HepG2 (cell line): Measurements from ENCODE around the gene EMP2. TPM values are rescaled to one million over a fixed set of nuclear protein-coding genes. Genes with fewer than 3 reads are reported as not detected.

ENCODE experiments used
- ATAC-seq: fragments of 200-7000 bp; cut with Tn5 transposase; 3 replicates; pipeline ENCODE4 v1.9.1; 2020; ENCODE audit warnings: mild to moderate bottlenecking, moderate library complexity
- BruUV-seq: library from RNA; stranded (reverse); fragments of 400-500 nt; replicated peaks from 2 replicates; lab custom pipeline; 2021; lab: Mats Ljungman, UMichigan
- CTCF ChIA-PET: fragments of 300-600 bp; formaldehyde crosslinking; extraction: SDS; loops from one replicate; lab custom pipeline; 2021; ENCODE audit warnings: low total read pairs, inconsistent platforms, low intra/inter-chr PET ratio; lab: Yijun Ruan, JAX
- POLR2A ChIA-PET: fragments of 350-600 bp; sonication (Branson Sonifier 250); formaldehyde crosslinking; loops from one replicate; lab custom pipeline; 2020; ENCODE audit warnings: antibody characterized with exemption, inconsistent platforms; lab: Yijun Ruan, JAX
- DNase-seq: peaks from one replicate; pipeline ENCODE4 v3.0.0-alpha.2; 2015; ENCODE audit warnings: low spot score
- FAIRE-seq: peaks from 3 replicates; lab custom pipeline; 2011; peaks lifted over from hg19 to GRCh38; lab: Jason Lieb, UNC
- H2AFZ ChIP-seq: one replicate; pipeline ENCODE4 v1.6.1; 2011; ENCODE audit warnings: low read length, inconsistent platforms
- H3K27ac ChIP-seq: fragments of 300-600 bp; 3 replicates; pipeline ENCODE4 v1.8.0; 2011; ENCODE audit warnings: mixed run types, mild to moderate bottlenecking, mixed read lengths, low read length, inconsistent platforms; ENCODE audit not compliant: insufficient read depth; ENCODE audit errors: extremely low read length
- H3K27me3 ChIP-seq, 2 experiments: fragments of 200-600 bp in 1 of 2; 2 replicates in 1 of 2; 3 replicates in 1 of 2; pipeline versions ENCODE4 v1.6.0 to v1.8.0; 2011; ENCODE audit warnings: low read length in 2 of 2, mild to moderate bottlenecking in 2 of 2, moderate library complexity in 2 of 2, inconsistent platforms in 1 of 2; ENCODE audit not compliant: insufficient read depth in 2 of 2, control insufficient read depth in 1 of 2
- H3K36me3 ChIP-seq, 2 experiments: fragments of 200-600 bp in 1 of 2; replicated peaks in 1 of 2; 2 replicates in 1 of 2; 3 replicates in 1 of 2; pipeline versions ENCODE4 v1.5.1 to v1.8.0; 2011; ENCODE audit warnings: low read length in 2 of 2, inconsistent platforms in 1 of 2; ENCODE audit not compliant: insufficient read depth in 2 of 2, control insufficient read depth in 1 of 2
- H3K4me1 ChIP-seq: 2 replicates; pipeline ENCODE4 v1.5.1; 2012; ENCODE audit warnings: low read length, inconsistent platforms; ENCODE audit not compliant: insufficient read depth
- H3K4me2 ChIP-seq: 2 replicates; pipeline ENCODE4 v1.6.0; 2011; ENCODE audit warnings: low read depth, low read length, inconsistent platforms
- H3K4me3 ChIP-seq, 3 experiments: fragments of 200-600 bp in 1 of 3; sonication (generic), shearing (Covaris generic) in 1 of 3; replicated peaks in 1 of 3; 2 replicates each; pipeline ENCODE4 v1.5.1; 2011 to 2016; ENCODE audit warnings: low read length in 3 of 3, inconsistent platforms in 2 of 3, low read depth in 2 of 3, mild to moderate bottlenecking in 2 of 3, control low read depth in 1 of 3, mixed read lengths in 1 of 3; ENCODE audit not compliant: insufficient read depth in 1 of 3
- H3K79me2 ChIP-seq: one replicate; pipeline ENCODE4 v1.6.1; 2011; ENCODE audit warnings: low read length, inconsistent platforms; ENCODE audit not compliant: insufficient read depth
- H3K9ac ChIP-seq: 2 replicates; pipeline ENCODE4 v1.6.0; 2011; ENCODE audit warnings: mild to moderate bottlenecking, low read depth, low read length, inconsistent platforms; ENCODE audit not compliant: insufficient read depth
- H3K9me3 ChIP-seq: 2 replicates; pipeline ENCODE4 v1.5.1; 2012; ENCODE audit warnings: mild to moderate bottlenecking, low read length
- H4K20me1 ChIP-seq: 2 replicates; pipeline ENCODE4 v1.6.0; 2011; ENCODE audit warnings: inconsistent platforms, mild to moderate bottlenecking, low read length, moderate library complexity; ENCODE audit not compliant: insufficient read depth
- FOXA3 ChIP-seq: IDR thresholded peaks from 2 replicates; pipeline ENCODE4 v1.6.1; 2016; ENCODE audit warnings: missing genetic modification reagents, missing compliant biosample characterization
- GABPA ChIP-seq, 2 experiments: IDR thresholded peaks; 2 replicates each; pipeline ENCODE4 v1.6.1; 2011 to 2016; ENCODE audit warnings: low read depth in 2 of 2, low read length in 1 of 2, missing biosample characterization in 1 of 2, missing genetic modification characterization in 1 of 2
- GZF1 ChIP-seq: sonication (generic); formaldehyde crosslinking; IDR thresholded peaks from 2 replicates; pipeline ENCODE4 v1.5.1; 2020; ENCODE audit warnings: mild to moderate bottlenecking, missing genetic modification reagents
- KDM5B ChIP-seq: sonication (generic); formaldehyde crosslinking; IDR thresholded peaks from 2 replicates; pipeline ENCODE4 v1.4.0; 2020; ENCODE audit warnings: missing genetic modification reagents, mild to moderate bottlenecking, borderline replicate concordance
- NFYC ChIP-seq: IDR thresholded peaks from 2 replicates; pipeline ENCODE4 v1.6.1; 2016; ENCODE audit warnings: missing genetic modification reagents, missing compliant biosample characterization
- PHF21A ChIP-seq: sonication (generic); formaldehyde crosslinking; IDR thresholded peaks from 2 replicates; pipeline ENCODE4 v1.5.0; 2020; ENCODE audit warnings: mild to moderate bottlenecking, missing genetic modification reagents
- RORA ChIP-seq: sonication (generic); formaldehyde crosslinking; IDR thresholded peaks from 2 replicates; pipeline ENCODE4 v1.5.0; 2020; ENCODE audit warnings: mild to moderate bottlenecking, missing genetic modification reagents, moderate library complexity
- SNAI1 ChIP-seq: sonication (generic); formaldehyde crosslinking; IDR thresholded peaks from 2 replicates; pipeline ENCODE4 v1.5.0; 2020; ENCODE audit warnings: mild to moderate bottlenecking, missing genetic modification reagents, borderline replicate concordance
- YEATS4 ChIP-seq: sonication (generic); formaldehyde crosslinking; IDR thresholded peaks from 2 replicates; pipeline ENCODE4 v1.4.0; 2020; ENCODE audit warnings: missing genetic modification reagents, borderline replicate concordance
- ZBTB21 ChIP-seq: sonication (generic); formaldehyde crosslinking; IDR thresholded peaks from 2 replicates; pipeline ENCODE4 v1.4.0; 2020; ENCODE audit warnings: missing genetic modification reagents
- ZFY ChIP-seq: sonication (generic); formaldehyde crosslinking; IDR thresholded peaks from 2 replicates; pipeline ENCODE4 v1.4.0; 2020; ENCODE audit warnings: missing genetic modification reagents
- ZNF331 ChIP-seq: sonication (generic); formaldehyde crosslinking; IDR thresholded peaks from 2 replicates; pipeline ENCODE4 v1.4.0; 2020; ENCODE audit warnings: missing genetic modification reagents
- ZNF382 ChIP-seq: sonication (generic); formaldehyde crosslinking; IDR thresholded peaks from 2 replicates; pipeline ENCODE4 v1.5.0; 2020; ENCODE audit warnings: missing genetic modification reagents, mild to moderate bottlenecking, borderline replicate concordance
- ZNF460 ChIP-seq: sonication (generic); formaldehyde crosslinking; IDR thresholded peaks from 2 replicates; pipeline ENCODE4 v1.5.1; 2020; ENCODE audit warnings: missing genetic modification reagents, mild to moderate bottlenecking, borderline replicate concordance
- ZNF781 ChIP-seq: sonication (generic); formaldehyde crosslinking; IDR thresholded peaks from 2 replicates; pipeline ENCODE4 v1.5.1; 2020; ENCODE audit warnings: borderline replicate concordance, mild to moderate bottlenecking, missing genetic modification reagents; ENCODE audit errors: not compliant biosample characterization
- WGBS: methylation state at CpG from one replicate; pipeline ENCODE4 v1.1.6; 2017; ENCODE audit warnings: low lambda C conversion rate; 5-methylcytosine and 5-hydroxymethylcytosine counted together
- in situ Hi-C: cut with HindIII; loops from 2 replicates; pipeline ENCODE4 v1.10.0; 2017; ENCODE audit warnings: low pct_unique_long_range_greater_than_20kb; ENCODE audit not compliant: extremely low pct_ligation_motif_present
- intact Hi-C: fragments of 100-400 bp; cut with micrococcal nuclease; formaldehyde crosslinking; loops from one replicate; pipeline ENCODE4 v1.10.0; 2022; ENCODE audit not compliant: unreplicated experiment
- polyA plus RNA-seq, 8 experiments: library from polyadenylated mRNA; depleted of rRNA in 3 of 8; stranded (reverse) in 7 of 8; unstranded in 1 of 8; fragments of >200 nt; fragmentation: Illumina TruSeq in 4 of 8; extraction: Trizol in 4 of 8; gene quantifications; 2 replicates each; pipeline versions ENCODE4 v1.2.1 to v1.2.3, GENCODE V29; 2011 to 2016; ENCODE audit warnings: low read depth in 4 of 8, missing spikeins in 1 of 8, mixed read lengths in 1 of 8; ENCODE audit not compliant: insufficient read depth in 1 of 8
- total RNA-seq, 5 experiments: library from RNA; depleted of rRNA; stranded (reverse); fragments of >200 nt; fragmentation: Illumina TruSeq; extraction: Trizol; gene quantifications; 2 replicates each; pipeline ENCODE4 v1.2.3, GENCODE V29; 2016; ENCODE audit warnings: low read depth in 1 of 5
- TF ChIP-seq, protein P1 (sequence below): sonication (generic); formaldehyde crosslinking; IDR thresholded peaks from 2 replicates; pipeline ENCODE4 v1.4.0; 2020; ENCODE audit warnings: mild to moderate bottlenecking, missing genetic modification reagents
- TF ChIP-seq, protein P2 (sequence below): sonication (generic); formaldehyde crosslinking; IDR thresholded peaks from 2 replicates; pipeline ENCODE4 v1.8.1; 2023; ENCODE audit warnings: missing genetic modification reagents, inconsistent platforms, borderline replicate concordance
- TF ChIP-seq, protein P3 (sequence below): sonication (generic); formaldehyde crosslinking; IDR thresholded peaks from 2 replicates; pipeline ENCODE4 v1.5.0; 2020; ENCODE audit warnings: mild to moderate bottlenecking, missing genetic modification reagents, moderate library complexity

Gene EMP2
- total and polyA plus RNA-seq, 2 of the 13 experiments (the other 11 are each of a cell fraction or from before 2014, with no cell fraction given), result 24.6 to 91.2 TPM

DNA sequence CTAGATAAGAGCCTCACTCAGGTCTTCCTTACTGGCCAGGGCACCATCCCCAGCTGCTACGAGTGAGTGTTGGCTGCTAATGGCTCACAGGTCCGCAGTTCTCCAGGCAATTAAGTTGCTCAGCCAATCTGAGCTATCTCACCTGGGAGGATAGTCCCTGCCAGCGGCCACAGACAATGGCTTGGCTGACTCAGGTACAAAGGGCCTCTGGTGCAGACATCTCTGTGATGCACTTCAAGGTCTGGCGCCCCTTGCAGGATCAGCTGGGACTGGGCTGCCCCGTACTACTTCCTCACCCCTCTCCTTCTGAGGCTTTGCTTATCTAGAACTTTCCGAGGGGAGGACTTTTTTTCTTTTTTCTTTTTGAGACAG is 49.2 kb upstream of the EMP2 start:
- Histone ChIP-seq H3K4me3 (no peak overlapping the region), H2AFZ (no peak overlapping the region), H4K20me1 (no peaks in the 10 kb centered on the region), H3K79me2 (no peaks in the 10 kb centered on the region), H3K4me2 (peak overlapping the region; percentile 52), H3K9me3 (no peaks in the 10 kb centered on the region), H3K27me3 (peaks cover 4 to 10% of the 10 kb centered on the region in 2 experiments; a peak in 1 of 5 replicates), H3K9ac (no peak overlapping the region), H3K4me1 (peaks cover 70% of the 10 kb centered on the region), H3K27ac (no peak overlapping the region), H3K36me3 (no peaks in the 10 kb centered on the region)
- in situ Hi-C loops, result no loop called here
- intact Hi-C loops, result no loop called here
- no TSS peak for BruUV-seq
- 5% methylated on average over 5 of the region's 6 CpGs for WGBS
- DNase-seq (no peak), ATAC-seq (peak; percentile 73), FAIRE-seq (no peak)
- ChIA-PET CTCF (no interaction called here), POLR2A (interaction anchor here (0.6 to 2.8 kb wide), 5 partner anchors 12 to 114 kb away, joined by 3 to 9 read pairs (median 4); partner anchors contain the start of gene NUBP1)
- TF ChIP-seq KDM5B (CRISPR knock-in tag), result peak; percentile 52; the same call in 1 of the 2 replicates
- no peak for TF ChIP-seq NFYC
- TF ChIP-seq, protein P1, sequence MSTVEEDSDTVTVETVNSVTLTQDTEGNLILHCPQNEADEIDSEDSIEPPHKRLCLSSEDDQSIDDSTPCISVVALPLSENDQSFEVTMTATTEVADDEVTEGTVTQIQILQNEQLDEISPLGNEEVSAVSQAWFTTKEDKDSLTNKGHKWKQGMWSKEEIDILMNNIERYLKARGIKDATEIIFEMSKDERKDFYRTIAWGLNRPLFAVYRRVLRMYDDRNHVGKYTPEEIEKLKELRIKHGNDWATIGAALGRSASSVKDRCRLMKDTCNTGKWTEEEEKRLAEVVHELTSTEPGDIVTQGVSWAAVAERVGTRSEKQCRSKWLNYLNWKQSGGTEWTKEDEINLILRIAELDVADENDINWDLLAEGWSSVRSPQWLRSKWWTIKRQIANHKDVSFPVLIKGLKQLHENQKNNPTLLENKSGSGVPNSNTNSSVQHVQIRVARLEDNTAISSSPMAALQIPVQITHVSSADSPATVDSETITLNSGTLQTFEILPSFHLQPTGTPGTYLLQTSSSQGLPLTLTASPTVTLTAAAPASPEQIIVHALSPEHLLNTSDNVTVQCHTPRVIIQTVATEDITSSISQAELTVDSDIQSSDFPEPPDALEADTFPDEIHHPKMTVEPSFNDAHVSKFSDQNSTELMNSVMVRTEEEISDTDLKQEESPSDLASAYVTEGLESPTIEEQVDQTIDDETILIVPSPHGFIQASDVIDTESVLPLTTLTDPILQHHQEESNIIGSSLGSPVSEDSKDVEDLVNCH (CRISPR knock-in tag), result no peak
- no peak for TF ChIP-seq RORA (CRISPR knock-in tag)
- no peak for TF ChIP-seq FOXA3 (CRISPR knock-in tag)
- TF ChIP-seq ZNF331 (CRISPR knock-in tag), result no peak
- TF ChIP-seq, protein P2, sequence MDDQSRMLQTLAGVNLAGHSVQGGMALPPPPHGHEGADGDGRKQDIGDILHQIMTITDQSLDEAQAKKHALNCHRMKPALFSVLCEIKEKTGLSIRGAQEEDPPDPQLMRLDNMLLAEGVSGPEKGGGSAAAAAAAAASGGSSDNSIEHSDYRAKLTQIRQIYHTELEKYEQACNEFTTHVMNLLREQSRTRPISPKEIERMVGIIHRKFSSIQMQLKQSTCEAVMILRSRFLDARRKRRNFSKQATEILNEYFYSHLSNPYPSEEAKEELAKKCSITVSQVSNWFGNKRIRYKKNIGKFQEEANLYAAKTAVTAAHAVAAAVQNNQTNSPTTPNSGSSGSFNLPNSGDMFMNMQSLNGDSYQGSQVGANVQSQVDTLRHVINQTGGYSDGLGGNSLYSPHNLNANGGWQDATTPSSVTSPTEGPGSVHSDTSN (CRISPR knock-in tag), result no peak
- TF ChIP-seq ZBTB21 (CRISPR knock-in tag), result no peak
- no peak for TF ChIP-seq YEATS4 (CRISPR knock-in tag)
- TF ChIP-seq ZNF382 (CRISPR knock-in tag), result no peak
- TF ChIP-seq, protein P3, sequence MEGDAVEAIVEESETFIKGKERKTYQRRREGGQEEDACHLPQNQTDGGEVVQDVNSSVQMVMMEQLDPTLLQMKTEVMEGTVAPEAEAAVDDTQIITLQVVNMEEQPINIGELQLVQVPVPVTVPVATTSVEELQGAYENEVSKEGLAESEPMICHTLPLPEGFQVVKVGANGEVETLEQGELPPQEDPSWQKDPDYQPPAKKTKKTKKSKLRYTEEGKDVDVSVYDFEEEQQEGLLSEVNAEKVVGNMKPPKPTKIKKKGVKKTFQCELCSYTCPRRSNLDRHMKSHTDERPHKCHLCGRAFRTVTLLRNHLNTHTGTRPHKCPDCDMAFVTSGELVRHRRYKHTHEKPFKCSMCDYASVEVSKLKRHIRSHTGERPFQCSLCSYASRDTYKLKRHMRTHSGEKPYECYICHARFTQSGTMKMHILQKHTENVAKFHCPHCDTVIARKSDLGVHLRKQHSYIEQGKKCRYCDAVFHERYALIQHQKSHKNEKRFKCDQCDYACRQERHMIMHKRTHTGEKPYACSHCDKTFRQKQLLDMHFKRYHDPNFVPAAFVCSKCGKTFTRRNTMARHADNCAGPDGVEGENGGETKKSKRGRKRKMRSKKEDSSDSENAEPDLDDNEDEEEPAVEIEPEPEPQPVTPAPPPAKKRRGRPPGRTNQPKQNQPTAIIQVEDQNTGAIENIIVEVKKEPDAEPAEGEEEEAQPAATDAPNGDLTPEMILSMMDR (CRISPR knock-in tag), result peak; percentile 53
- no peak for TF ChIP-seq SNAI1 (CRISPR knock-in tag)
- TF ChIP-seq GABPA (IDR thresholded peaks at IDR 0.05; ENCODE audit: low read depth, low read length), result no peak
- no peak for TF ChIP-seq GABPA (CRISPR knock-in tag; IDR thresholded peaks at IDR 0.05; ENCODE audit: low read depth)
- TF ChIP-seq ZFY (CRISPR knock-in tag), result no peak
- 0 out of 2 replicates have a peak, but pooled peaks have one; percentile 13 for TF ChIP-seq PHF21A (CRISPR knock-in tag)
- TF ChIP-seq ZNF460, result no peak
- no peak for TF ChIP-seq ZNF781 (CRISPR knock-in tag)
- TF ChIP-seq GZF1, result no peak
